K562 (cell line): ENCODE data around the gene COL26A1. TPM values are rescaled to one million over a fixed set of nuclear protein-coding genes. Genes with fewer than 3 reads are reported as not detected.

ENCODE experiments used
- BACH1 ChIP-seq: fragments of 200-800 bp; sonication (Bioruptor generic); IDR thresholded peaks from 2 replicates; pipeline ENCODE4 v1.6.1; 2016; ENCODE audit warnings: missing genetic modification characterization, missing compliant biosample characterization
- BCOR ChIP-seq: fragments of 450-650 bp; IDR thresholded peaks from 2 replicates; pipeline ENCODE4 v1.6.1; 2016
- BHLHE40 ChIP-seq: IDR thresholded peaks from 2 replicates; pipeline ENCODE4 v1.6.1; 2011; ENCODE audit warnings: low read length, improper control_type of control experiment
- BRF1 ChIP-seq: IDR thresholded peaks from 3 replicates; pipeline ENCODE4 v1.6.1; 2011; ENCODE audit warnings: borderline replicate concordance, mild to moderate bottlenecking; ENCODE audit not compliant: insufficient read length; ENCODE audit errors: extremely low read depth
- C11orf30 ChIP-seq: fragments of 450-650 bp; IDR thresholded peaks from 2 replicates; pipeline ENCODE4 v1.6.1; 2016; ENCODE audit warnings: low read depth, mild to moderate bottlenecking
- CBX2 ChIP-seq: fragments of 200-600 bp; sonication (generic); IDR thresholded peaks from one replicate; pipeline ENCODE4 v1.6.1; 2012; ENCODE audit warnings: mild to moderate bottlenecking, low read length, inconsistent platforms; ENCODE audit not compliant: insufficient read depth, poor library complexity, severe bottlenecking
- CHD4 ChIP-seq: fragments of 200-600 bp; sonication (generic); IDR thresholded peaks from 3 replicates; pipeline ENCODE4 v1.6.1; 2012; ENCODE audit warnings: low read depth, mild to moderate bottlenecking, mixed read lengths, low read length, inconsistent platforms; ENCODE audit not compliant: insufficient read depth, insufficient replicate concordance, poor library complexity, severe bottlenecking
- CXXC5 ChIP-seq: fragments of 250-450 bp; sonication (Bioruptor Pico); IDR thresholded peaks from 2 replicates; pipeline ENCODE4 v1.8.0; 2022; ENCODE audit warnings: inconsistent platforms, mild to moderate bottlenecking, moderate library complexity
- EHMT2 ChIP-seq: fragments of 450-650 bp; IDR thresholded peaks from 2 replicates; pipeline ENCODE4 v1.6.1; 2018; ENCODE audit warnings: antibody characterized with exemption
- FOXA3 ChIP-seq, 2 experiments: fragments of 450-650 bp in 1 of 2; sonication (generic) in 1 of 2; formaldehyde crosslinking; IDR thresholded peaks in 1 of 2; conservative IDR thresholded peaks in 1 of 2; 2 replicates each; pipeline versions ENCODE4 v1.4.0 to v1.8.0; 2020 to 2022; ENCODE audit warnings: mild to moderate bottlenecking in 2 of 2, missing genetic modification reagents in 1 of 2
- HCFC1 ChIP-seq: IDR thresholded peaks from 2 replicates; pipeline ENCODE4 v1.6.1; 2012; ENCODE audit warnings: low read depth, low read length, improper control_type of control experiment
- HNRNPL ChIP-seq: fragments of 200-400 bp; formaldehyde crosslinking; IDR thresholded peaks from 2 replicates; pipeline ENCODE4 v1.6.1; 2017; ENCODE audit warnings: low read depth, mild to moderate bottlenecking, low read length
- MIER1 ChIP-seq: fragments of 450-650 bp; IDR thresholded peaks from 2 replicates; pipeline ENCODE4 v1.6.1; 2016; ENCODE audit warnings: antibody characterized with exemption, mild to moderate bottlenecking, low read depth
- RAD51 ChIP-seq: fragments of 450-650 bp; IDR thresholded peaks from 2 replicates; pipeline ENCODE4 v1.7.1; 2016; ENCODE audit warnings: low read depth, mild to moderate bottlenecking, borderline replicate concordance
- TCF7L2 ChIP-seq: fragments of 150-350 bp; IDR thresholded peaks from 2 replicates; pipeline ENCODE4 v1.6.1; 2016; ENCODE audit warnings: low read depth, mild to moderate bottlenecking, low read length, moderate library complexity
- ZBTB17 ChIP-seq: fragments of 450-650 bp; formaldehyde crosslinking; IDR thresholded peaks from 2 replicates; pipeline ENCODE4 v1.4.0; 2020; ENCODE audit warnings: mild to moderate bottlenecking
- ZFP36 ChIP-seq: fragments of 150-350 bp; IDR thresholded peaks from 2 replicates; pipeline ENCODE4 v1.6.1; 2018; ENCODE audit warnings: low read length, low read depth; ENCODE audit not compliant: partially characterized antibody
- ZNF384 ChIP-seq: IDR thresholded peaks from 2 replicates; pipeline ENCODE4 v1.6.1; 2012; ENCODE audit warnings: low read depth, low read length, improper control_type of control experiment
- ZNF41 ChIP-seq: fragments of 250-450 bp; sonication (Bioruptor Pico); conservative IDR thresholded peaks from 2 replicates; pipeline ENCODE4 v1.4.0; 2020; ENCODE audit warnings: mild to moderate bottlenecking
- ZNF707 ChIP-seq: fragments of 250-450 bp; sonication (Bioruptor Pico); conservative IDR thresholded peaks from 2 replicates; pipeline ENCODE4 v1.8.0; 2022; ENCODE audit warnings: inconsistent platforms, mild to moderate bottlenecking, moderate library complexity
- ZNF778 ChIP-seq: fragments of 450-650 bp; formaldehyde crosslinking; IDR thresholded peaks from 2 replicates; pipeline ENCODE4 v1.4.0; 2020; ENCODE audit warnings: mild to moderate bottlenecking, moderate library complexity
- ZNF780A ChIP-seq: fragments of 250-450 bp; sonication (Bioruptor Pico); IDR thresholded peaks from 2 replicates; pipeline ENCODE4 v1.5.0; 2021; ENCODE audit warnings: mild to moderate bottlenecking
- ZZZ3 ChIP-seq: fragments of 450-650 bp; IDR thresholded peaks from 2 replicates; pipeline ENCODE4 v1.6.1; 2016; ENCODE audit warnings: antibody characterized with exemption, mild to moderate bottlenecking, moderate library complexity
- polyA plus RNA-seq, 8 experiments: library from polyadenylated mRNA; depleted of rRNA in 4 of 8; stranded (reverse) in 5 of 8; unstranded in 3 of 8; fragments of >200 nt; fragmentation: Nextera tagmentation in 2 of 8; fragmentation: Illumina TruSeq in 1 of 8; extraction: Ambion mirVana in 2 of 8; extraction: Trizol in 1 of 8; gene quantifications; 2 replicates each; pipeline versions ENCODE4 v1.2.1 to v1.2.3, GENCODE V29; 2011 to 2014; ENCODE audit warnings: inconsistent platforms in 1 of 8, missing spikeins in 1 of 8
- total RNA-seq, 7 experiments: library from RNA; depleted of rRNA in 6 of 7; stranded (reverse); fragments of >200 nt in 6 of 7; fragmentation: Illumina TruSeq in 2 of 7; extraction: Trizol in 2 of 7; gene quantifications; 2 replicates each; pipeline versions ENCODE4 v1.2.1 to v1.2.3, GENCODE V29; 2011 to 2021; ENCODE audit warnings: low replicate concordance in 1 of 7
- TF ChIP-seq, protein P1 (sequence below): fragments of 450-650 bp; formaldehyde crosslinking; conservative IDR thresholded peaks from 2 replicates; pipeline ENCODE4 v1.4.0; 2022; ENCODE audit warnings: mild to moderate bottlenecking, missing genetic modification characterization
- TF ChIP-seq, protein P2 (sequence below): sonication (generic); formaldehyde crosslinking; IDR thresholded peaks from 2 replicates; pipeline ENCODE4 v1.8.1; 2022; ENCODE audit warnings: missing genetic modification reagents
- TF ChIP-seq, protein P3 (sequence below): sonication (generic); formaldehyde crosslinking; IDR thresholded peaks from 2 replicates; pipeline ENCODE4 v1.9.0; 2022; ENCODE audit warnings: mild to moderate bottlenecking, missing genetic modification reagents

Gene COL26A1
- total and polyA plus RNA-seq, 9 of the 15 experiments (the other 6 are each of a cell fraction or from before 2014, with no cell fraction given), result 0.04 to 0.39 (median 0.07) TPM; not detected in 5

DNA sequence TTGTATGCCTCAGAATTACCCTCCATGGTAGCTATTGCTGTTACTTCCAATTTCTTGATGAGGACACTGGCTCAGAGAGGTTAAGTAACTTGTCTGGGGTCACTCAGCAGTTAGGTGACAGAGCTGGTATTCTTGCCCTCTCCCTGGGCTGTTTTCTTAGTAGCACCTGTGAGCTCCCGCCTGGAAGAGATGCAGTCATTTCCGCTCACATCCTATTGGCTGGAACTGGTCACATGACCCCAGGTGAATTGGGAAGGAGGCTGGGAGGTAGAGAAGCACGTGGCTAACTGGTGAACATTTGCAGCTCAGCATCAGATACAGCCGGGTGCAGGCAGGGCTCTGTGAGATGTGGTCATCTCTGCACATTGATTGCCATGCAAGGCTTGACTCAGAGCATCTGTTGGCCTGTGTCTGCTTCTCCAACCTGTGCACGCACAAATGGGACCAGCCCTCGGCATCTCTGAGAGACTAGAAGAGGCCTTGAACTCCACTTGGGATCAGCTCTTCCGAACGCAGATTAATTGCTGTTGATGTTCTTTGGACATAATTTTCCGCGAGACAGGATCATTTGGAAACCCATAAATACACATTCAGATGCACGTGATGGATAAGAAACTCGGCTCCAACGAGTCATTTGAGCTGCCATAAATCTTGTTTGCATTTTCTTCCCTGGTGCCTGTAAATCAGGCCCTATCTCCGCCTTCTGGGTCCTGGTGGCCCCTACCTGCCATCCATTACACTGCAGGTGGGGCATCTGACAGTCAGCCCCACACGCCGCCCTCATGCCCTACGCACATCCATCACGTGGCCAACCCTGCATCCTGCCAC, 223.6 kb downstream of the COL26A1 start (continued):
- TF ChIP-seq ZNF780A (CRISPR knock-in tag), result no peak
- TF ChIP-seq, protein P1, sequence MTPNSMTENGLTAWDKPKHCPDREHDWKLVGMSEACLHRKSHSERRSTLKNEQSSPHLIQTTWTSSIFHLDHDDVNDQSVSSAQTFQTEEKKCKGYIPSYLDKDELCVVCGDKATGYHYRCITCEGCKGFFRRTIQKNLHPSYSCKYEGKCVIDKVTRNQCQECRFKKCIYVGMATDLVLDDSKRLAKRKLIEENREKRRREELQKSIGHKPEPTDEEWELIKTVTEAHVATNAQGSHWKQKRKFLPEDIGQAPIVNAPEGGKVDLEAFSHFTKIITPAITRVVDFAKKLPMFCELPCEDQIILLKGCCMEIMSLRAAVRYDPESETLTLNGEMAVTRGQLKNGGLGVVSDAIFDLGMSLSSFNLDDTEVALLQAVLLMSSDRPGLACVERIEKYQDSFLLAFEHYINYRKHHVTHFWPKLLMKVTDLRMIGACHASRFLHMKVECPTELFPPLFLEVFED, result no peak
- TF ChIP-seq ZNF41 (CRISPR knock-in tag), result no peak
- no peak for TF ChIP-seq CBX2
- TF ChIP-seq ZZZ3, result no peak
- TF ChIP-seq, protein P2, sequence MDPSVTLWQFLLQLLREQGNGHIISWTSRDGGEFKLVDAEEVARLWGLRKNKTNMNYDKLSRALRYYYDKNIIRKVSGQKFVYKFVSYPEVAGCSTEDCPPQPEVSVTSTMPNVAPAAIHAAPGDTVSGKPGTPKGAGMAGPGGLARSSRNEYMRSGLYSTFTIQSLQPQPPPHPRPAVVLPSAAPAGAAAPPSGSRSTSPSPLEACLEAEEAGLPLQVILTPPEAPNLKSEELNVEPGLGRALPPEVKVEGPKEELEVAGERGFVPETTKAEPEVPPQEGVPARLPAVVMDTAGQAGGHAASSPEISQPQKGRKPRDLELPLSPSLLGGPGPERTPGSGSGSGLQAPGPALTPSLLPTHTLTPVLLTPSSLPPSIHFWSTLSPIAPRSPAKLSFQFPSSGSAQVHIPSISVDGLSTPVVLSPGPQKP (CRISPR knock-in tag), result no peak
- TF ChIP-seq ZNF384, result no peak
- TF ChIP-seq ZNF778, result no peak
- peak; percentile 62 for TF ChIP-seq ZFP36
- TF ChIP-seq MIER1, result no peak
- no peak for TF ChIP-seq FOXA3 (CRISPR knock-in tag; conservative IDR thresholded peaks at IDR 0.05 in 1 of 2, IDR thresholded peaks at IDR 0.05 in 1 of 2)
- no peak for TF ChIP-seq BACH1 (tag)
- no peak for TF ChIP-seq HCFC1
- TF ChIP-seq HNRNPL, result no peak
- peak; percentile 16 for TF ChIP-seq CHD4
- no peak for TF ChIP-seq CXXC5 (CRISPR knock-in tag)
- TF ChIP-seq TCF7L2, result no peak
- TF ChIP-seq C11orf30, result no peak
- TF ChIP-seq ZBTB17 (CRISPR knock-in tag), result no peak
- peak; percentile 78 for TF ChIP-seq BCOR
- TF ChIP-seq, protein P3, sequence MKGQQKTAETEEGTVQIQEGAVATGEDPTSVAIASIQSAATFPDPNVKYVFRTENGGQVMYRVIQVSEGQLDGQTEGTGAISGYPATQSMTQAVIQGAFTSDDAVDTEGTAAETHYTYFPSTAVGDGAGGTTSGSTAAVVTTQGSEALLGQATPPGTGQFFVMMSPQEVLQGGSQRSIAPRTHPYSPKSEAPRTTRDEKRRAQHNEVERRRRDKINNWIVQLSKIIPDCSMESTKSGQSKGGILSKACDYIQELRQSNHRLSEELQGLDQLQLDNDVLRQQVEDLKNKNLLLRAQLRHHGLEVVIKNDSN (CRISPR knock-in tag), result peak; percentile 83
- TF ChIP-seq BHLHE40, result no peak
- TF ChIP-seq RAD51, result peak; percentile 83
- no peak for TF ChIP-seq ZNF707
- TF ChIP-seq EHMT2, result no peak
- TF ChIP-seq BRF1, result no peak
